HG03139 (cell line): ENCODE data around the gene GART.
"Not testable (repeated sequence)": the region's sequence is repeated elsewhere in the genome, so short reads cannot be mapped to it uniquely, and the experiment has no call there.

Source experiments
- ATAC-seq: cut with Tn5 transposase; IDR thresholded peaks from one replicate; pipeline ENCODE4 v1.9.1; 2021; ENCODE audit not compliant: unreplicated experiment

GART gene

DNA sequence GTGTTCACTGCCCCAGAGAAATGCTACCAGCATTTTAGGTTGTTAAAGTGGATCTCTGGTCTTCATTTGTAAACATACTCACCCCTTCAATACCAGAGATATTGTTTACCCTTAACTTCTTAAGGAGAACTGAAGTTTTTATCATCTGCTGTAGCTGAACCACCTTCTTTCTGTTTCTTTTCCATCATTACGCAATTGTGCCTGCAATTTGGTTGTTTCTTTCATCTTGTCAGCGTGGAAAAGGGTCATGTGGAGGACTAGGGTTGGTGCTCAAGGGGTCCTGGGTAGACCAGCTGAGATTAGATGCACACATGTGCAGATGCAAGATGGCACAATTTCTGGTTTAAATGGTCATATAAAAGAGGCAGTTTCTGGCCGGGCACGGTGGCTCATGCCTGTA lies 23.0 kb downstream of the GART start:
- ATAC-seq, result no peak

GRCh38 chr21:33514229-33514628 lies 27.7 kb downstream of the GART start:
- ATAC-seq, result no peak

- no peak for ATAC-seq
Observed at GRCh38 chr21:33512481-33512880, 29.4 kb downstream of the GART start.

- ATAC-seq, result no peak
Observed at GRCh38 chr21:33511639-33512038, 30.3 kb downstream of the GART start.

DNA sequence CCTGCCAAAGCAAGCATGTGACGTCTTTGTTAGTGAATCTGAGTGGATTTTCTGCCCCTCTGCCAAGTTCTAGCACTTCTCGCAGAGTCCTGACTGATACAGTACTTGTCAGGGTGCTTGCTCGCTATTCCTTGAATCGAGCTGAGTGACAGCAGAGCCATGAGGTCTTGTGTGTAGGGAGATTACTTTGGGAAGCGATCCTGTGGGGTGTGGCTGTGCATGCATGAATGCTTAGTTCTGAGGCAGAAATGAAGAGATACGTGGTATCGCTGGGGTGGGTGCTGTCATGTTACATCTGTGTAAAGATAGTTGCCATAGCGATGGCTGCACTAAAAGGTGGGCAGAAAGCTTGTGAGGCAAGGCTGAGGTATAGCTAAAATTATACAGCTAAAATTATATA lies 31.1 kb downstream of the GART start:
- no peak for ATAC-seq

DNA sequence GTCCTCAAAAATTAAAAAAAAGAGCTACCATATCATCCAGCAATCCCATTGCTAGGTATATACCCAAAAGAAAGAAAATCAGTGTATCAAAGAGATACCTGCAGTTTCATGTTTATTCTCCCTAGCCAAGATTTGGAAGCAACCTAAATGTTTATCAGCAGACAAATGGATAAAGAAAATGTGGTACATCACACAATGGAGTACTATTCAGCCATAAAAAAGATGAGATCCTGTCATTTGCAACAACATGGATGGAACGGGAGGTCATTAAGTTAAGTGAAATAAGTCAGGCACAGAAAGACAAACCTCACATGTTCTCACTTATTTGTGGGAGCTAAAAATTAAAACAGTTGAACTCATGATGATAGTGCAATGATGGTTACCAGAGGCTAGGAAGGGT lies 34.9 kb downstream of the GART start:
- not testable (repeated sequence) for ATAC-seq

GRCh38 chr21:33505833-33506232 lies 36.1 kb downstream of the GART start:
- ATAC-seq, result no peak

- ATAC-seq, result no peak
Observed at GRCh38 chr21:33496345-33496744, 45.6 kb downstream of the GART start.

DNA sequence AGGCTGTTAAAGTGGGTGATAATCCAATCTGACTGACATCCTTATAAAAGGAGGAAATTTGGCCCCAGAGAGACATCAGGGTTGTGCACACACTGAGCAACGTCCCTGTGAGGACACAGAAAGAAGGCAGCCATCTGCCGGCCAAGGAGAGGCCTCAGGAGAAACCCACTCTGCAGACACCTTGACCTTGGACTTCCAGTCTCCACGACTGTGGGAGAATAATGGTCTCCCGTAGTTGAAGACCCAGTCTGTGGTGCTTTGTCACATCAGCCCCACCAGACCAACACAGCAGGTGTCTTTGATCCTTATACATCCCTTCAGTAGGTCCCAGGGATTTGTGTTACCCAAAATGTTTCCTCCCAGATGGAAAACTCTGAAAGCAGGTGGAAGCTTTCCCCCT lies 46.2 kb downstream of the GART start:
- ATAC-seq, result no peak

DNA sequence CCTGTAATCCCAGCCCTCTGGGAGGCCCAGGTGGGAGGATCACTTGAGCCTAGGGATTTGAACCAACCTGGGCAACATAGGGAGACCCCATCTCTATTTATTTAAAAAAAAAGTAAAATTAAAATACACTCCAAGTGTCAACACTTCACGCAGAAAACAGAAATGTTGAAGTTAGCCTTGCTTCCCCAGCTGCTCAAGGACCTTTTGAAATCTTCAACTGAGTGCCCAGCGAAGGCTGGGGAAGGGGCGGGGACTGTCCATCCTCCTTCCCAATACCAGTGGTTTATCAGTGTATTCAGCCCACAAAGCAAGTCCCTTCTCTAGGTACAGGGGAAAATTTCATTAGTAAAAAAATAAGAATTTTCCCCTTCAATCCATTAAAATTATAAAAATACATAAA lies 48.2 kb downstream of the GART start:
- no peak for ATAC-seq

GRCh38 chr21:33492571-33492970 lies 49.3 kb downstream of the GART start:
- no peak for ATAC-seq

- ATAC-seq, result peak; percentile 97
Observed at GRCh38 chr21:33491373-33492102, 50.4 kb downstream of the GART start, which contains the start of gene DNAJC28. Gene DNAJC28, minus strand, starts transcription at chr21:33491716. Its CDS starts 2,323 bp downstream, at chr21:33489393.

GRCh38 chr21:33490991-33491372 lies 50.9 kb downstream of the GART start:
- no peak for ATAC-seq

DNA sequence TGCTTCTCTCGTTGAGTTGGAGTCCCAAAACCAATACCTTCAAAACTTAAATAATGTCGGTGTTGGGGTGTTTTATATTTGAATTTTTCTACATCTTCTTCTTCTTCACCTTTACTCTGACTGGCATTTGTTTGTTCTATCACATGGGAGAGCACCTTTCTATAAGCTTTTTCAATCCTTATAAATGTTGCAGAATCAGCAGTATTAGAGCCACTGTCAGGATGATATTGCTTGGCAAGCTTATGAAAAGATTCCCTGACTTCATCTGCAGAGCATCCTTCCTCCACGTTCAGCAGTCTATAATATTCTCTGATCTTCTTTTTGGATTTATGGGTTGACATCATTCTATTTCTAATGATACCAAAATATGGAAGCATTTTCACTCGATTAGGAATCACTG lies 53.0 kb downstream of the GART start:
- ATAC-seq, result no peak

DNA sequence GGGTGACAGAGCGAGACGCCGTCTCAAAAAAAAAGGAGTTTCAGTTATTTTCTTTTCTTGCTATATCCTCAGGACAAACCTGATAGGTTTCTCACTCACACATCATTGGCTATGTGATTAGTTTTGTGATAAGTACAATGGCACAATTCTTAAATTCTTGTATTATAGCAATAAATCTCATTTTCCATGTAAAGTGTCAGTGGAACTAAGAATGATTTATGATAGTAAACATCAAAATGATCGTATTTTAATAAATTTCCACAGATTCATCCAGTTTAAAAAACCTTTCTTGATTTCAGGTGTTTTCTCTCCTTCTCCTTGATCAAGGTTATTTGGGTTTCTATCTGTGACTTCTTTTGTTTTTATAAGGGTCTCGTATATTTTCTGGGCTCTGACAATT lies 53.9 kb downstream of the GART start:
- no peak for ATAC-seq

GRCh38 chr21:33481314-33481943 lies 60.5 kb downstream of the GART start:
- ATAC-seq, result no peak

DNA sequence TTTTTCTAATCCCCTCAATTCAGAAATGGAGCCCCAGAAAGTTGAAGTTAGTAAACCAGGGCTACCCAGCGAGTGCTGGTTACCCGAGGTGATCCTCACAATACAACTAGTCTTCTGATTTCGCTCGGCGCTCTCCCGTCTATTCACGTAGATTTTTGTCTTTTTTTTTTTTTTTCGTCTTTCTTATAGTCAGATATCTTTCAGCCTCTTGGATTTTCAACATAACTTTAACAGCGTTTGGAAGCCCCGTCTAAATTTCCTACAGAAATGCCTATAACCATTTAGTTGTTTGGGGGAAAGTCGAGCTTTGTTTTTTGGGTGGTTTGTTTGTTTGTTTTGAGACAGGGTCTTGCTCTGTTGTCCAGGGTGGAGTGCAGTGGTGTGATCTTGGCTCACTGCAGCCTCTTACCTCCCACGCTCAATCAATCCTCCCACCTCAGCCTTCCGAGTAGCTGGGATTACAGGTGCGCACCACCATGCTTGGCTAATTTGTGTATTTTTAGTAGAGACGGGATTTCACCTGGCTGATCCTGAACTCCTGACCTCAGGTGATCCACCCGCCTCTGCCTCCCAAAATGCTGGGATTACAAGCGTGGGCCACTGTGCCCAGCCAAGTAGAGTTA lies 61.3 kb downstream of the GART start:
- no peak for ATAC-seq

- ATAC-seq, result peak; percentile 87
Observed at GRCh38 chr21:33479679-33480480, 62.0 kb downstream of the GART start, which contains the start of gene TMEM50B. Gene TMEM50B, minus strand, starts transcription at chr21:33479974. Its CDS starts 11,089 bp downstream, at chr21:33468885.

DNA sequence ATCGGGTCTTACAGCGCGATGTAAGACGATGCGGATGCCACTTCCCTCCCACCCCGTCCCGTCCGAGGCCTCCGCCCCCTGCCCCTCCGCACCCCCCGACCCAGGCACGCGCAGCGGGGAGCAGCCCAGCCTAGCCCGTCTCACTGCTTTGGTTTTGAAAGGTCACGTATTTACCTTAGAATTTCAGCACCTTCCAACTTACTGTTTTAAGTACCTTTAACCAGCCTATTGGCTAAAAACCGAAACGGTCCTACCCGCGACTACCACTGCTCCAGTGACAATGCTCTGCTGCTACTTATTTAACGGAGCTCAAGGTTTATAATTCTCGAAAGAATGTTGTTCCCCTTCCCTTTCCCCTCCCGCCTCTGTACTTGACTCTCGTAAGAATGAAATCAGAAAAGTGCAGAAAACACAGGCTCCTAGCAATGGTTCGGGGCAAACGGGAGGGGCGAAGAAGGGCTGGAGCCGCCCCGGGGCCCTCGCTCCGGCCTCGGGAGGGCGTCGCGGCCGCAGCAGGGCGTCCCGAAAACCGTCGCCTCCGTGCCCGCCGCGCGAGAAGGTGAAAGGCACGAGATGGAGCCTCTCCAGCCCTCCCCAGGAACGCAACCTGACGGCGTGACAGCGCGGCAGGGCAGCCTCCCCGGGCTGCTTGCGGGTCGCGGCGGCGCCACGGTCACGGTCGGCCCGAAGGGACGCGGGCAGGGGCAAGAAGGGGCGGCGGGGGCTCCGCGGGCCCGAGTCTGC lies 62.8 kb downstream of the GART start:
- ATAC-seq, result no peak

GRCh38 chr21:33478182-33478581 lies 63.7 kb downstream of the GART start:
- no peak for ATAC-seq

GRCh38 chr21:33477066-33477465 lies 64.9 kb downstream of the GART start:
- ATAC-seq, result no peak
